ENCODE results near the gene KLHDC10.
"Not testable (repeated sequence)": the region's sequence is repeated elsewhere in the genome, so short reads cannot be mapped to it uniquely, and the experiment has no call there.

Gene KLHDC10

GRCh38 chr7:130069978-130070860 is at the start of gene KLHDC10:
KLHDC10 (plus strand) TSS chr7:130070534; CDS start chr7:130070644, 110 bp downstream.
- peak; percentile 95 for DNase-seq

GRCh38 chr7:130021105-130021834 is 49.1 kb upstream of the KLHDC10 start:
- no peak for DNase-seq

GRCh38 chr7:130022115-130022514 is 48.2 kb upstream of the KLHDC10 start:
- no peak for DNase-seq

GRCh38 chr7:130022623-130023175 is 47.6 kb upstream of the KLHDC10 start:
- DNase-seq: no peak

GRCh38 chr7:130024390-130024789 is 45.9 kb upstream of the KLHDC10 start:
- no peak for DNase-seq

GRCh38 chr7:130032698-130033097 is 37.6 kb upstream of the KLHDC10 start:
- DNase-seq: no peak

GRCh38 chr7:130037703-130038102 is 32.6 kb upstream of the KLHDC10 start:
- DNase-seq: no peak

- no peak for DNase-seq
Measured at GRCh38 chr7:130040576-130040975, 29.8 kb upstream of the KLHDC10 start.

- no peak for DNase-seq
Measured at GRCh38 chr7:130047831-130048230, 22.5 kb upstream of the KLHDC10 start.

- DNase-seq: no peak
Measured at GRCh38 chr7:130048906-130049305, 21.4 kb upstream of the KLHDC10 start.

- not testable (repeated sequence) for DNase-seq
Measured at GRCh38 chr7:130052250-130052649, 18.1 kb upstream of the KLHDC10 start.

GRCh38 chr7:130055198-130055597 is 15.1 kb upstream of the KLHDC10 start:
- not testable (repeated sequence) for DNase-seq

- DNase-seq: no peak
Measured at GRCh38 chr7:130062246-130062645, 8.1 kb upstream of the KLHDC10 start.

- peak; percentile 75 for DNase-seq
Measured at GRCh38 chr7:130063036-130063435, 7.3 kb upstream of the KLHDC10 start.

GRCh38 chr7:130064580-130064926 is 5.8 kb upstream of the KLHDC10 start:
- not testable (repeated sequence) for DNase-seq

- DNase-seq: no peak
Measured at GRCh38 chr7:130065500-130066152, 4.7 kb upstream of the KLHDC10 start.

GRCh38 chr7:130069179-130069977 is 956 bp upstream of the KLHDC10 start:
- DNase-seq: no peak

- DNase-seq: no peak
Measured at GRCh38 chr7:130070861-130071622, 708 bp downstream of the KLHDC10 start.

- peak; percentile 56 for DNase-seq
Measured at GRCh38 chr7:130071701-130072622, 1.6 kb downstream of the KLHDC10 start.

GRCh38 chr7:130079846-130080394 is 9.6 kb downstream of the KLHDC10 start:
- DNase-seq: no peak

Measured in activated naive CD4-positive, alpha-beta T cell treated with Interleukin-2 at 50 U/mL for 16 hours (primary cell).